ENCODE measurements around the gene HPS1. TPM values are rescaled to one million over a fixed set of nuclear protein-coding genes. Genes with fewer than 3 reads are reported as not detected.

The HPS1 gene
- total and polyA plus RNA-seq, 2 donors (not counting 3 experiments of a cell fraction or from before 2014, with no cell fraction given) = 60.7 to 67.5 TPM

DNA sequence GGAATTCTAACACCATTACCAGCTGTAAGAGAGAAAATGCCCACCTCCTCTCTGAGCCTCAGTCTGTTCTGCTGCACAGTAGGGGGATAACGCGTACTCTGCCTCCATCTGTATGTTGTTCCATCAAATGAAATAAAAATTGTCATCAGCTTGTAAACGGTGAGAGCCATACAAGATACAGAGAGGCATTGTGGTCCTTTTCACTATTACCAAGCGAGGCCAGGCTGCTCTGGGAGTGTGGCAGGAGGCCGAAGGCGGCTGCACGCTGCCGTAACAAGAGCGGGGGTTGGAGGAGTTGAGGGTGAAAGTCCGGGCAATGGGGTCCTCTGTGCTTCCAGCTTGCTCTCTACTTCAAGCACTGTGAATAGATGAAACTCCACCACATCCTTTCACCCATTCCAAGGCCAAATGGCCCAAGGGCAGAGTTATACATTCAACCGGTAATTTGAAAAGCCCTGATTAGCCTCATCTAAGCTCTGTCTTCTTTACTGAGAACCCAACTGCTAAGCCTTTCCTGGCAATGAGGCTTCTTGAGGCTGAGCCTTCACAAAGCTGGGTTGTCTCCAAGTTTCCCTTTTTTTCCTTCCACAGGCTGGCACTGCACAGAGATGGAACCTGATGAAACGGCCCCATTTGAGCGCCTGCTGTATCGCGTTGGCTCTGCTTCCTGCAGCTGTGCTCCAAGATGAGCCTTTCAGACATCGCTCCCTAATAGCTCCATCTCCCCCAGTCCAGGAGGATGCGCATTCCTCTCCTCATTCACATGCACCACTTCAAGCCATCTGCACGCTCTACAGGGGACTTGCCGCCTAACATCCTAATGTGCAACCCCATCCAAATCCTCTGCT, 78.9 kb downstream of the HPS1 start:
- no peaks in the 10 kb centered on the region for H3K9me3 ChIP-seq (replicated peaks; ENCODE audit: control insufficient read depth, insufficient read depth, low read length)
- POLR2A ChIA-PET = no interaction called here
- H3K9me1 ChIP-seq (replicated peaks; ENCODE audit: control insufficient read depth, extremely low read depth, insufficient read depth, low read length) = no peaks in the 10 kb centered on the region
- dilution Hi-C loops (cut with MboI; ENCODE audit: extremely low pct_ligation_motif_present, low sequenced_read_pairs) = no loop called here
- DNase-seq (ENCODE audit: low read depth, low spot score) (no peak), FAIRE-seq (no peak)
- H4K20me1 ChIP-seq (replicated peaks; ENCODE audit: control insufficient read depth, extremely low read depth, insufficient read depth, low read length) = no peaks in the 10 kb centered on the region
- CTCF ChIA-PET = no interaction called here
- H3K27ac ChIP-seq (ENCODE audit: insufficient read depth, low read depth, low read length) = no peak overlapping the region
- intact Hi-C loops (cut with micrococcal nuclease) = no loop called here
- BruUV-seq (replicated peaks) = no TSS peak
- no peak overlapping the region for H3K9ac ChIP-seq (replicated peaks; ENCODE audit: extremely low read depth, insufficient read depth, low read length)
- TF ChIP-seq FOS (IDR thresholded peaks at IDR 0.05; ENCODE audit: borderline replicate concordance, insufficient read depth, low read length) = no peak
- TF ChIP-seq, protein P1, sequence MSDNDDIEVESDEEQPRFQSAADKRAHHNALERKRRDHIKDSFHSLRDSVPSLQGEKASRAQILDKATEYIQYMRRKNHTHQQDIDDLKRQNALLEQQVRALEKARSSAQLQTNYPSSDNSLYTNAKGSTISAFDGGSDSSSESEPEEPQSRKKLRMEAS (IDR thresholded peaks at IDR 0.05; ENCODE audit: insufficient read depth, insufficient read length) = no peak
- TF ChIP-seq MYC (IDR thresholded peaks at IDR 0.05; ENCODE audit: low read depth, low read length) = no peak
- TF ChIP-seq EZH2 (IDR thresholded peaks at IDR 0.05; ENCODE audit: borderline replicate concordance, low read depth, low read length, severe bottlenecking) = no peak
- TF ChIP-seq POLR2A (IDR thresholded peaks at IDR 0.05; ENCODE audit: low read depth, low read length) = no peak
- TF ChIP-seq GATA2 (IDR thresholded peaks at IDR 0.05; ENCODE audit: insufficient read depth, insufficient read length, low read depth, low read length) = no peak
- TF ChIP-seq JUN (IDR thresholded peaks at IDR 0.05; ENCODE audit: borderline replicate concordance, insufficient read depth, insufficient read length, low read depth) = no peak
- TF ChIP-seq, protein P2, sequence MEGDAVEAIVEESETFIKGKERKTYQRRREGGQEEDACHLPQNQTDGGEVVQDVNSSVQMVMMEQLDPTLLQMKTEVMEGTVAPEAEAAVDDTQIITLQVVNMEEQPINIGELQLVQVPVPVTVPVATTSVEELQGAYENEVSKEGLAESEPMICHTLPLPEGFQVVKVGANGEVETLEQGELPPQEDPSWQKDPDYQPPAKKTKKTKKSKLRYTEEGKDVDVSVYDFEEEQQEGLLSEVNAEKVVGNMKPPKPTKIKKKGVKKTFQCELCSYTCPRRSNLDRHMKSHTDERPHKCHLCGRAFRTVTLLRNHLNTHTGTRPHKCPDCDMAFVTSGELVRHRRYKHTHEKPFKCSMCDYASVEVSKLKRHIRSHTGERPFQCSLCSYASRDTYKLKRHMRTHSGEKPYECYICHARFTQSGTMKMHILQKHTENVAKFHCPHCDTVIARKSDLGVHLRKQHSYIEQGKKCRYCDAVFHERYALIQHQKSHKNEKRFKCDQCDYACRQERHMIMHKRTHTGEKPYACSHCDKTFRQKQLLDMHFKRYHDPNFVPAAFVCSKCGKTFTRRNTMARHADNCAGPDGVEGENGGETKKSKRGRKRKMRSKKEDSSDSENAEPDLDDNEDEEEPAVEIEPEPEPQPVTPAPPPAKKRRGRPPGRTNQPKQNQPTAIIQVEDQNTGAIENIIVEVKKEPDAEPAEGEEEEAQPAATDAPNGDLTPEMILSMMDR (IDR thresholded peaks at IDR 0.05; ENCODE audit: extremely low read depth in 1 of 2, insufficient read depth in 1 of 2, low read depth in 1 of 2, low read length in 2 of 2) = no peak
- no peak for TF ChIP-seq POLR2AphosphoS5 (IDR thresholded peaks at IDR 0.05; ENCODE audit: insufficient read depth, low read depth, low read length)
- H3K4me1 ChIP-seq (ENCODE audit: control insufficient read depth, extremely low read depth, insufficient read depth, low read length) = no peaks in the 10 kb centered on the region
- H3K79me2 ChIP-seq (ENCODE audit: control insufficient read depth, insufficient read depth, low read length) = no peaks in the 10 kb centered on the region
- H2AFZ ChIP-seq (ENCODE audit: low read depth, low read length) = no peak overlapping the region
- no peaks in the 10 kb centered on the region for H3K36me3 ChIP-seq (ENCODE audit: control insufficient read depth in 2 of 2, extremely low read depth in 1 of 2, insufficient read depth in 2 of 2, low read length in 2 of 2)
- H3K27me3 ChIP-seq (ENCODE audit: control insufficient read depth in 2 of 2, insufficient read depth in 2 of 2, low read length in 2 of 2) = peaks cover 0 to 8% of the 10 kb centered on the region in 2 experiments
- H3K4me3 ChIP-seq (replicated peaks in 1 of 3; ENCODE audit: insufficient read depth in 1 of 3, low read depth in 1 of 3, low read length in 3 of 3) = no peak overlapping the region
- H3K4me2 ChIP-seq (ENCODE audit: insufficient read depth, low read length) = no peak overlapping the region

MicroRNAs within 50 kb of the gene (microRNA counts, 767-probe panel; counts per million panel counts)
- 723 counts per million, percentile 96 among the panel's probes with 10 or more counts for microRNA hsa-miR-1287

Small RNAs within 50 kb of the gene (microRNA-seq; reads per million reads assigned to microRNA genes)
- 32.2 reads per million, percentile 41 among the genes with 10 or more reads in this experiment for gene MIR1287 (ENCODE audit: borderline number of aligned reads, borderline replicate concordance)
- not detected for gene MIR4685 (ENCODE audit: borderline number of aligned reads, borderline replicate concordance)

Small RNAs within 50 kb of the gene (small RNA-seq; reads per million reads assigned to genes)
- gene MIR4685 (ENCODE audit: insufficient read depth, insufficient read length, low read depth, low replicate concordance) = not detected

Other genes with a start within 250 kb of the HPS1 start
- 0.92 and 1.4 TPM in 2 replicates for gene LOXL4, start 178.7 kb downstream of the HPS1 start, total RNA-seq
- gene LOXL4, start 178.7 kb downstream of the HPS1 start, polyA plus RNA-seq = 1.8 and 1.9 TPM in 2 replicates
- gene PYROXD2, start 31.8 kb downstream of the HPS1 start, total RNA-seq = 7.0 TPM in 2 replicates
- gene PYROXD2, start 31.8 kb downstream of the HPS1 start, polyA plus RNA-seq = 11.8 and 13.7 TPM in 2 replicates

Data from endothelial cell of umbilical vein (primary cell).